ENCODE measurements around the gene METTL13.

- TF ChIP-seq EP300 (conservative IDR thresholded peaks at IDR 0.05; ENCODE audit: poor library complexity, severe bottlenecking) (no peak), RAD21 (conservative IDR thresholded peaks at IDR 0.05) (no peak), REST (IDR thresholded peaks at IDR 0.05; ENCODE audit: borderline replicate concordance) (no peak), CTCF (IDR thresholded peaks at IDR 0.05; ENCODE audit: poor library complexity, severe bottlenecking) (no peak), POLR2AphosphoS5 (IDR thresholded peaks at IDR 0.05) (no peak)
Observed at GRCh38 chr1:171758011-171758410, 23.4 kb upstream of the METTL13 start.

Measured in neural cell (in vitro differentiated cells).